RWPE1 (cell line): ENCODE data around the gene RBBP7.
A peak's percentile ranks its signal among the peaks of the same experiment; 100 is the strongest.

ENCODE experiments used
- CTCF ChIA-PET: fragments of 350-600 bp; sonication (Branson Sonifier 250); formaldehyde crosslinking; extraction: SDS; loops from one replicate; lab custom pipeline; 2021; lab: Yijun Ruan, JAX
- POLR2A ChIA-PET: fragments of 400-600 bp; formaldehyde crosslinking; extraction: SDS; loops from one replicate; lab custom pipeline; 2020; ENCODE audit warnings: antibody characterized with exemption; ENCODE audit not compliant: low non-redundant PET; lab: Yijun Ruan, JAX
- DNase-seq: peaks from one replicate; pipeline ENCODE4 v3.0.0; 2012; ENCODE audit warnings: low spot score
- H3K27ac ChIP-seq: fragments of 450-650 bp; 2 replicates; pipeline ENCODE4 v1.5.1; 2017
- CTCF ChIP-seq: fragments of 450-650 bp; conservative IDR thresholded peaks from 2 replicates; pipeline ENCODE4 v1.5.1; 2017; ENCODE audit warnings: low read depth, mild to moderate bottlenecking

RBBP7 gene

DNA sequence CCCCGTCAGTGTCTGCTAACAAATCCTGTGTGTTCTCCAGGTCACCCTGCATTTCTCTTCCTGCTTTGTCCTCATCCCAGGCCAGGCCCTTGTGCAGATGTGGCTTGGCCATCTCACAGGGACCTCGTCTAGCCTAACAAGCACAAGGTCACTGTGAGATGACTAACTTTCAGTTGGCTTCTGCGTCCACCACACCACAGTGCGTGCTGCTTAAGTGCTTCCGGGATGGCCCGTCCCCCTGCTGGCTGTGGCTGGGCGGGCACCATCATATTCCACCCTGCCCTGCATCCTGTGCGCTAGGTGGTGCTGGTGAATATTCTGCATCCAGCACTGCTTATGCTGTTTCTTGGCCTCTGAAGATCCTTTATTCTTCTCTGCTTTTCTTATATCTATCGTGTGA lies 33.8 kb downstream of the RBBP7 start:
- TF ChIP-seq CTCF, result no peak
- ChIA-PET CTCF (no interaction called here), POLR2A (no interaction called here)
- DNase-seq, result no peak
- 0 out of 2 replicates have a peak overlapping the region, but pooled peaks have one; percentile 22 for H3K27ac ChIP-seq

- ChIA-PET POLR2A (no interaction called here), CTCF (interaction anchor here (0.5 kb wide), 1 partner anchor 22 kb away, joined by 3 read pairs; no protein-coding TSS in a partner anchor)
- no peak for TF ChIP-seq CTCF
- H3K27ac ChIP-seq, result no peak overlapping the region
- DNase-seq, result no peak
Observed at GRCh38 chrX:16834806-16835205, 35.4 kb downstream of the RBBP7 start.

GRCh38 chrX:16832301-16832700 lies 37.9 kb downstream of the RBBP7 start:
- DNase-seq, result no peak
- POLR2A ChIA-PET, result no interaction called here
- no peak for TF ChIP-seq CTCF

DNA sequence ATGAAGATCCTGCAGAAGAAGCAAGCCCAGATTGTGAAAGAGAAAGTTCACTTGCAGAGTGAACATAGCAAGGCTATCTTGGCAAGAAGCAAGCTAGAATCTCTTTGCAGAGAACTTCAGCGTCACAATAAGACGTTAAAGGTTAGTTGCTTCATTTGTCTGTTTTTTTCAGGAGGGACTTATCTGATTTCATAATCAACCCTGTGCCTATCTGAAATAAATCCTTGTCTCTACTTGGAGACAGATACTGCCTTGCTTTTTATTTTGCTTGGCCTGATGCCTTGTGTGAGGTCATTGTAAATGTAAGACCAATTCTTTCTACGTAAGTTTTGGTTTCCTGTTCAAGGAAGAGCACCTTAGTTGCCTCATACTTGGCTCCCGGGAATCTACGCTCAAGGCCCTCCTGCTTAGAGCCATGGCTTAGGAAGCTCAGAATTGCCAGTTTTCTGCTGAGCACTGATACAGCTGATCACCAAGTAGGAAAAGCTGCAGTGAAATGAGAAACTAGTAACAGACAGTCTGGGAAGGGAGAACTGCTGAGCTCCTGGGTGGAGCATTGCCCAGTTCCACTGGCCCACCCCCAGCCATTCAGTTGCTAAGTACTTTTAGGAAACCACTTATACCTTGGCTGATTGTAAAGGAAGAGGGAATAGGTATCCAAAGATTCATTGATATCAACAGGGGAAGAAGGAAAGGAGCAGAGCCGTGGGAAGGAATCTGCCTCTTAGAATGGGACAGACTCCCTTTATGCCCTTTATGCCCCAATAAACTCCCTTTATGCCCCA lies 41.8 kb downstream of the RBBP7 start:
- H3K27ac ChIP-seq, result peak overlapping the region; percentile 77
- CTCF ChIA-PET, result no interaction called here
- DNase-seq, result no peak
- TF ChIP-seq CTCF, result no peak
- POLR2A ChIA-PET, result no interaction called here

More at GRCh38 chrX:16832301-16832700, 37.9 kb downstream of the RBBP7 start:
- H3K27ac ChIP-seq, result no peak overlapping the region
- CTCF ChIA-PET, result no interaction called here

- no peak for TF ChIP-seq CTCF
- DNase-seq, result peak; percentile 22
- ChIA-PET CTCF (interaction anchor here (1.9 kb wide), 1 partner anchor 219 kb away, joined by 10 read pairs; no protein-coding TSS in a partner anchor), POLR2A (no interaction called here)
- peak overlapping the region; percentile 90 for H3K27ac ChIP-seq
Observed at GRCh38 chrX:16827225-16827624, 42.9 kb downstream of the RBBP7 start.

- no peak for DNase-seq
- H3K27ac ChIP-seq, result peak overlapping the region; percentile 90
- ChIA-PET CTCF (interaction anchor here (0.7 to 1.9 kb wide), 3 partner anchors 48 to 256 kb away, joined by 3 to 10 read pairs (median 3); no protein-coding TSS in a partner anchor), POLR2A (no interaction called here)
- TF ChIP-seq CTCF, result peak; percentile 31
Observed at GRCh38 chrX:16826207-16826606, 44.0 kb downstream of the RBBP7 start.
